Testis (tissue), 2 donors: ENCODE results near the gene UGP2.

Experiments
- CTCF ChIP-seq, 3 experiments: fragments of 450-650 bp in 2 of 3; fragments of 200-600 bp in 1 of 3; sonication (generic) in 1 of 3; IDR thresholded peaks; one replicate each; pipeline ENCODE4 v1.5.1; 2016 to 2019; ENCODE audit warnings: antibody characterized with exemption in 3 of 3, mild to moderate bottlenecking in 2 of 3, moderate library complexity in 1 of 3
- POLR2A ChIP-seq: fragments of 450-650 bp; IDR thresholded peaks from one replicate; pipeline ENCODE4 v1.6.1; 2017; ENCODE audit warnings: antibody characterized with exemption, mild to moderate bottlenecking, moderate library complexity

- TF ChIP-seq POLR2A (no peak), CTCF (IDR thresholded peaks at IDR 0.05) (peak in 2 of 3 experiments; percentile 59 to 67)
Observed at GRCh38 chr2:63888490-63889402, 47.0 kb downstream of the UGP2 start.
